ENCODE data around the gene SORBS1.

The SORBS1 gene

DNA sequence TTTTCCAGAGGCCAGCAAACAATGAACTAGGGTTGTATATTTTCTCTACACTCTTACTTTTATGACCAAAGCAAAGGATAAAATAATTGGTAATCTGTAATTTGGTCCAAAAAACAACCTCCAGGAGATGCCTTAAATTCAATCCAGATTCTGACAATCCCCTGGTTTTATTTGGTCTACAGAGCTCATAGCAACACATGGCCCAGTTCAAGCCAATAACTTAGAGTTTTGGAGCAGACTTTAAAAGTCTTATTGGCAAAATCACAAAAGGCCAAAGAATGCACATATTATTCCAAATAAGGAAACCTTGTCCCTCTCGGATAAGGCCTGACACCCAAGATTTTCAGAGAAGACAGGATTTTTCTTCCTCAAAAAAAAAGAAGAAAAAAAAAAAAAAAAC, 51.9 kb downstream of the SORBS1 start:
- 78% methylated on average over 1 of the region's 1 CpG for WGBS
- H3K4me3 ChIP-seq (ENCODE audit: low read length): no peak overlapping the region
- H3K9me3 ChIP-seq (ENCODE audit: insufficient read depth, low read depth, low read length): no peaks in the 10 kb centered on the region
- no peaks in the 10 kb centered on the region for H3K27me3 ChIP-seq (ENCODE audit: insufficient read depth, low read length)
- H3K4me1 ChIP-seq (ENCODE audit: insufficient read depth, low read length): peaks cover 31% of the 10 kb centered on the region
- H3K36me3 ChIP-seq (ENCODE audit: insufficient read depth, low read length): no peaks in the 10 kb centered on the region
- H3K27ac ChIP-seq (ENCODE audit: low read depth, low read length): no peak overlapping the region
- H3K9ac ChIP-seq (ENCODE audit: low read depth, low read length): no peak overlapping the region

GRCh38 chr10:95508730-95509129, 52.4 kb downstream of the SORBS1 start:
- Histone ChIP-seq H3K27me3 (ENCODE audit: insufficient read depth, low read length) (no peaks in the 10 kb centered on the region), H3K27ac (ENCODE audit: low read depth, low read length) (no peak overlapping the region), H3K9me3 (ENCODE audit: insufficient read depth, low read depth, low read length) (no peaks in the 10 kb centered on the region), H3K4me1 (ENCODE audit: insufficient read depth, low read length) (peaks cover 31% of the 10 kb centered on the region), H3K9ac (ENCODE audit: low read depth, low read length) (no peak overlapping the region), H3K4me3 (ENCODE audit: low read length) (no peak overlapping the region), H3K36me3 (ENCODE audit: insufficient read depth, low read length) (no peaks in the 10 kb centered on the region)
- 51% methylated on average over 3 of the region's 3 CpGs for WGBS

DNA sequence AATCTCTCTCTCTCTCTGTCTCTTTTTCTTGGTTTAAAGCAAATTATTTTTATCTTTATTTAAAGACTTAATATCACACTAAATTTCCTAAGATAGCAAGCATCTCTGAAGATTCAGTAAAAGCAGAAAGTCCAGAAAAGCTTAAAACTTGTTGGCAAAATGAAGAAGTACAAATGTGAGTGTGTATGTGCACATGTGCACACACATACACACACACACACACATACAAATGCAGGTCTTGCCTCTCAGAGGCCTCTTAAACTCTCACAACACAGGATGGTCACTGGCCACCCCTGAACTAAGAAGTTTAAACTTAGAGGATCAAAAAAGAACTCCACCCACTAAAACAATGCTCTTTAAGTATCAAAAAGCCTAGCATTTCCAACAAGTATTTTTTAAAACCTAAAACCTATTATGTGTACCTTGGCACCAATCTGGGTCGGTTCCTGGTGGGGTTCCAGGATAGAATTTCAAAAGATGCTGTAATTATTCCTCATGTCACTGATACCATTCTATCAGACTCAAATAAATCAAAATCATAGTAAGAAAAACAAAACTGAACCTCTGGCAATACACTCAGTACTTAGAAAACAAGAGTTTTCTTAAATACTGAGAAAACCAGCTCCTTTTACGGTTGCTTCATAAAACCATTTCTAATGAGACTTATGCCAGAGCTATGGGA, 55.0 kb downstream of the SORBS1 start:
- Histone ChIP-seq H3K9ac (ENCODE audit: low read depth, low read length) (no peak overlapping the region), H3K9me3 (ENCODE audit: insufficient read depth, low read depth, low read length) (no peaks in the 10 kb centered on the region), H3K27ac (ENCODE audit: low read depth, low read length) (no peak overlapping the region), H3K27me3 (ENCODE audit: insufficient read depth, low read length) (no peaks in the 10 kb centered on the region), H3K36me3 (ENCODE audit: insufficient read depth, low read length) (no peaks in the 10 kb centered on the region), H3K4me1 (ENCODE audit: insufficient read depth, low read length) (peaks cover 40% of the 10 kb centered on the region), H3K4me3 (ENCODE audit: low read length) (no peak overlapping the region)
- 93% methylated on average over 2 of the region's 2 CpGs for WGBS

DNA sequence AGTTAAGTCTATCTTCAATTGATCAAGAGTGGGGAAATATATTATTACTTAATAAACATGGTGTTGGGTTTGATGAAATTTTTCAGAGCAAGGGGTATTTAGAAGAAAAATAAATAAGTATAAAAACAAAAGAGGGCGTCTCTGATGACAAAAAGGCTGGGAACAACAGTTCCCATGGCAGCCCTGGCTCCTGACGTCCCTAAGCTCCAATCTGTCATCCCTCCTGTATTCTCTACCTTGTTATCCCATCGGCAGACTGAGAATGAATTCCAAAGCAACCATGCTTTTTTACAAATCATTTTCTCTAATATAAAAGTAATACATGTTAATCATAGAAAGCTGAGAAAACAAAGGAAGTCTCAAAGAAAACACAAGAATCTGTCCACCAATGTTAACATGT, 55.5 kb downstream of the SORBS1 start:
- Histone ChIP-seq H3K9me3 (ENCODE audit: insufficient read depth, low read depth, low read length) (no peaks in the 10 kb centered on the region), H3K36me3 (ENCODE audit: insufficient read depth, low read length) (no peaks in the 10 kb centered on the region), H3K9ac (ENCODE audit: low read depth, low read length) (no peak overlapping the region), H3K4me1 (ENCODE audit: insufficient read depth, low read length) (peaks cover 40% of the 10 kb centered on the region), H3K4me3 (ENCODE audit: low read length) (no peak overlapping the region), H3K27ac (ENCODE audit: low read depth, low read length) (no peak overlapping the region), H3K27me3 (ENCODE audit: insufficient read depth, low read length) (no peaks in the 10 kb centered on the region)
- WGBS: 74% methylated on average over 3 of the region's 3 CpGs

DNA sequence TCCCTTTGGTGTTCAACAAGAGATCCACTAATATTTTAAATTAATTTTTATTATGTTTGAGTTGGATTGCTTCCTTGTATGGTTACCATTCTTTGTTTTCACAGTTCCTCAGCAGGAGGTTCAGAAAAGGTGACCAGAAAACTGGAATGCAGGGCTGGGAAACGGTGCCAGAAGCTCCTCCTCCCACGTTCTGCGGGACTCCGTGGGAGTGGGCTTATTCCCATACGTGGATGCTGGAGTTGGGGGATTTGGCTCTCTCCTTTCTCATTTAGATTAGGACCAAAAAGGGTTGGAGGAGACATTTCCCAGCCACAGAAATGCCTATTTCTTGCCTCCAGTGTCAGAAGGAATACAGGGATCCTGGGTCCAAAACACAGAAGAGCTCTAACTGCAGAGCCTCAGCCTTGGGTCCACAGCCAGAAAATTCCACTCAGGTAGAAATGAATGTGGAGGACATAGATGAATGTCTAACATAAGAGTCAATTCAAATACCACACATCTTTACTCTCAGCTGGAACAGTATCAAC, 56.0 kb downstream of the SORBS1 start:
- H3K27ac ChIP-seq (ENCODE audit: low read depth, low read length): no peak overlapping the region

DNA sequence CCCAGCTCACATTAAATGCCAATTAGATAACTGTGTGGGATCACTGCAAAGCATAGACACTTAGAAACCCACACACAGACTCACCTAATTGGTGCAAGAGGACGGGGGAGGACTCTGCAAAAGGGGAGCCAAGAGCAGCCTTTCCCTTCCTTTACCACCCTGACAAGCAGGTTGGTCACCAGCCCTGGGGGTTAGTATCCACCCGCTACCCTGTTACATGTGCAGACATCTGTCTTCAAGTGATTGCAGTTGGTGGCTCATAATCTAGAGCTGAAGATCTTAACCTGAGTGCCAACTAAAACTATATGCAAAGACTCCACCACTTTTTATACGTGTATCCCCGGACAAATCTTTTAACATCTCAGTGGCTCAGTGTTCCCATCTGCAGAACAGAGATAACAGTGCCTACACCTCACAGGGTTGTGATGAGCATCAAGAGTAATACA, 56.9 kb downstream of the SORBS1 start:
- H3K27ac ChIP-seq (ENCODE audit: low read depth, low read length): no peak overlapping the region
- WGBS: 90% methylated on average over 4 of the region's 4 CpGs
- H3K4me1 ChIP-seq (ENCODE audit: insufficient read depth, low read length): peaks cover 47% of the 10 kb centered on the region
- H3K4me3 ChIP-seq (ENCODE audit: low read length): no peak overlapping the region
- H3K27me3 ChIP-seq (ENCODE audit: insufficient read depth, low read length): no peaks in the 10 kb centered on the region
- no peaks in the 10 kb centered on the region for H3K36me3 ChIP-seq (ENCODE audit: insufficient read depth, low read length)
- no peak overlapping the region for H3K9ac ChIP-seq (ENCODE audit: low read depth, low read length)
- no peaks in the 10 kb centered on the region for H3K9me3 ChIP-seq (ENCODE audit: insufficient read depth, low read depth, low read length)

More for the DNA sequence above, 56.0 kb downstream of the SORBS1 start:
- peaks cover 44% of the 10 kb centered on the region for H3K4me1 ChIP-seq (ENCODE audit: insufficient read depth, low read length)
- H3K27me3 ChIP-seq (ENCODE audit: insufficient read depth, low read length): no peaks in the 10 kb centered on the region
- no peaks in the 10 kb centered on the region for H3K36me3 ChIP-seq (ENCODE audit: insufficient read depth, low read length)
- WGBS: 30% methylated on average over 4 of the region's 5 CpGs
- no peaks in the 10 kb centered on the region for H3K9me3 ChIP-seq (ENCODE audit: insufficient read depth, low read depth, low read length)
- no peak overlapping the region for H3K4me3 ChIP-seq (ENCODE audit: low read length)
- H3K9ac ChIP-seq (ENCODE audit: low read depth, low read length): no peak overlapping the region

DNA sequence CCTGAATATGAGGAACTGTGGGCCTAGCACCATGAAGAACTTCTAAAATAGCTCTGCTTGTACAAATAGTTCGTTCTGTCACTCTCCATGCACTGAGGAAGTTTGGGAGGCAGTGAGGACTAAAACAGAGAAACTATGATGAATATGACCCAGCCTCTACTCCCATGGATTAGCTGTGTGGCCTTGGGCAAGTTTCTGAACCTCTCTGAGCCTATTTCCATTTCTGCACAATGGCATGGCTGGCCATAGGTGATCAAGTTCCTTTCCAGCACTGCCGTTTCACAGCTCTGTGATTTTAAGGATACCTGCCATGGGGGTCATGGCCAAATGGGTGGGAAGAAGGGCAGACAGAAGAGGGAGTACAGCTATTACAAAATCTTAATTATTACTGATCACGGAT, 57.6 kb downstream of the SORBS1 start:
- Histone ChIP-seq H3K27ac (ENCODE audit: low read depth, low read length) (no peak overlapping the region), H3K27me3 (ENCODE audit: insufficient read depth, low read length) (no peaks in the 10 kb centered on the region), H3K9ac (ENCODE audit: low read depth, low read length) (no peak overlapping the region), H3K4me1 (ENCODE audit: insufficient read depth, low read length) (peaks cover 40% of the 10 kb centered on the region), H3K36me3 (ENCODE audit: insufficient read depth, low read length) (no peaks in the 10 kb centered on the region), H3K4me3 (ENCODE audit: low read length) (no peak overlapping the region), H3K9me3 (ENCODE audit: insufficient read depth, low read depth, low read length) (no peaks in the 10 kb centered on the region)
- WGBS: 88% methylated on average over 3 of the region's 3 CpGs

DNA sequence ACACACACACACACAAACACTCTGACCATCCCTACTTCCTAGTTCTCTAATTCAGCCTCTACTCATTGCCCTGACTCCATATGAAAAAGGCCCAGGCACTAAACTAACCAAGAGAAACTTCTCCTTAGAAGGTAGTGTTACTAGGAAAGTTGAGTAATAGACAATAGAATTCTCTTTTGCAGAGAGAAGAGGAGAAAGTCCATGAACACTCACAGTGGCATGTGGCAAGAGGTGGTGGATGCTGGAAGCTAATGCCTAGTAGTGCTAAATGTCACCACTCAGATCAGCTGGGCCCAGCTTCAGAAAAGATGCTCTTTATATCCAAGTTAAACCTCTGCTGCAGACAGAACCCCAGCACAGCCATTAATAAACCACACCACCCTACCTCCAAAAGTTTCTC, 58.2 kb downstream of the SORBS1 start:
- no peak overlapping the region for H3K27ac ChIP-seq (ENCODE audit: low read depth, low read length)
- no peak overlapping the region for H3K4me3 ChIP-seq (ENCODE audit: low read length)
- no peaks in the 10 kb centered on the region for H3K36me3 ChIP-seq (ENCODE audit: insufficient read depth, low read length)
- H3K9me3 ChIP-seq (ENCODE audit: insufficient read depth, low read depth, low read length): no peaks in the 10 kb centered on the region
- no peak overlapping the region for H3K9ac ChIP-seq (ENCODE audit: low read depth, low read length)
- H3K27me3 ChIP-seq (ENCODE audit: insufficient read depth, low read length): no peaks in the 10 kb centered on the region
- H3K4me1 ChIP-seq (ENCODE audit: insufficient read depth, low read length): peaks cover 38% of the 10 kb centered on the region

- Histone ChIP-seq H3K36me3 (ENCODE audit: insufficient read depth, low read length) (no peaks in the 10 kb centered on the region), H3K4me1 (ENCODE audit: insufficient read depth, low read length) (peaks cover 38% of the 10 kb centered on the region), H3K27me3 (ENCODE audit: insufficient read depth, low read length) (no peaks in the 10 kb centered on the region), H3K27ac (ENCODE audit: low read depth, low read length) (no peak overlapping the region), H3K9me3 (ENCODE audit: insufficient read depth, low read depth, low read length) (no peaks in the 10 kb centered on the region), H3K4me3 (ENCODE audit: low read length) (no peak overlapping the region), H3K9ac (ENCODE audit: low read depth, low read length) (no peak overlapping the region)
- WGBS: 90% methylated on average over 1 of the region's 1 CpG
These were observed 58.8 kb downstream of the SORBS1 start for GRCh38 chr10:95502377-95502776.

- H3K4me1 ChIP-seq (ENCODE audit: insufficient read depth, low read length): peaks cover 44% of the 10 kb centered on the region
- H3K4me3 ChIP-seq (ENCODE audit: low read length): no peak overlapping the region
- H3K9ac ChIP-seq (ENCODE audit: low read depth, low read length): no peak overlapping the region
- no peak overlapping the region for H3K27ac ChIP-seq (ENCODE audit: low read depth, low read length)
- WGBS: 78% methylated on average over 10 of the region's 10 CpGs
- H3K27me3 ChIP-seq (ENCODE audit: insufficient read depth, low read length): no peaks in the 10 kb centered on the region
- no peaks in the 10 kb centered on the region for H3K36me3 ChIP-seq (ENCODE audit: insufficient read depth, low read length)
- no peaks in the 10 kb centered on the region for H3K9me3 ChIP-seq (ENCODE audit: insufficient read depth, low read depth, low read length)
These were observed 59.7 kb downstream of the SORBS1 start for GRCh38 chr10:95501203-95502094.

DNA sequence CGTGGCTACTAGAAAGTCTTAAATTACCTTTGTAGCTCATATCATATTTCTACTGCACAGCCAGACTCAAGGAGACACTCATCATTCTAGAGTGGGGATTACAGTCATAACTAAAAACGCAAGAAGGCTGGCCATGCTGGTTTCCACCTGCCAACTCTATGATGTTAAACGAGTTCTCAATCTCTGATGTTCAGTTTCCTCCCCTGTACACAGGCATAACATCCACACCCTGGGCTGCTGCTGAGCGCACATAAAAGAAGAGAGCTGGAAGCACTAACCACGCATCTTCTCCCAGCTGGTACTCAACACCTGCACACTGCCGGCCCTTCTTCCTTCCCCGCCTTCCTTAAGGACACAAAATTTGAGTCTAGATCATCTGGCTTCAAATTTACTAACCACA, 60.5 kb downstream of the SORBS1 start:
- Histone ChIP-seq H3K9me3 (ENCODE audit: insufficient read depth, low read depth, low read length) (no peaks in the 10 kb centered on the region), H3K27me3 (ENCODE audit: insufficient read depth, low read length) (no peaks in the 10 kb centered on the region), H3K36me3 (ENCODE audit: insufficient read depth, low read length) (no peaks in the 10 kb centered on the region), H3K27ac (ENCODE audit: low read depth, low read length) (no peak overlapping the region), H3K4me3 (ENCODE audit: low read length) (no peak overlapping the region), H3K9ac (ENCODE audit: low read depth, low read length) (no peak overlapping the region), H3K4me1 (ENCODE audit: insufficient read depth, low read length) (peaks cover 40% of the 10 kb centered on the region)
- WGBS: 85% methylated on average over 7 of the region's 7 CpGs
